HG02642 (cell line): ENCODE results near the gene COX6A2.
"Not testable (repeated sequence)": the region's sequence is repeated elsewhere in the genome, so short reads cannot be mapped to it uniquely, and the experiment has no call there.

Source experiments
- ATAC-seq: cut with Tn5 transposase; IDR thresholded peaks from one replicate; pipeline ENCODE4 v1.9.1; 2021; ENCODE audit warnings: mild to moderate bottlenecking; ENCODE audit not compliant: unreplicated experiment, poor library complexity

Gene COX6A2

GRCh38 chr16:31439519-31439918 lies 11.4 kb upstream of the COX6A2 start:
- ATAC-seq: no peak

- ATAC-seq: not testable (repeated sequence)
Measured at GRCh38 chr16:31439023-31439422, 10.9 kb upstream of the COX6A2 start.

GRCh38 chr16:31438414-31438813 lies 10.3 kb upstream of the COX6A2 start:
- ATAC-seq: no peak

GRCh38 chr16:31436221-31437045 lies 8.3 kb upstream of the COX6A2 start:
- ATAC-seq: no peak

- ATAC-seq: no peak
Measured at GRCh38 chr16:31435341-31436220, 7.4 kb upstream of the COX6A2 start.

- no peak for ATAC-seq
Measured at GRCh38 chr16:31430380-31431052, 2.4 kb upstream of the COX6A2 start.

- ATAC-seq: no peak
Measured at GRCh38 chr16:31429796-31430195, 1.6 kb upstream of the COX6A2 start.

- ATAC-seq: no peak
Measured at GRCh38 chr16:31429314-31429713, 1.2 kb upstream of the COX6A2 start.

GRCh38 chr16:31428638-31429247 lies 583 bp upstream of the COX6A2 start:
- ATAC-seq: no peak

- no peak for ATAC-seq
Measured at GRCh38 chr16:31427441-31428278, 500 bp downstream of the COX6A2 start.

GRCh38 chr16:31423801-31424200 lies 4.4 kb downstream of the COX6A2 start:
- ATAC-seq: no peak

GRCh38 chr16:31423241-31423640 lies 4.9 kb downstream of the COX6A2 start:
- ATAC-seq: no peak

- ATAC-seq: no peak
Measured at GRCh38 chr16:31421587-31421986, 6.6 kb downstream of the COX6A2 start.

GRCh38 chr16:31420037-31420436 lies 8.1 kb downstream of the COX6A2 start:
- no peak for ATAC-seq

- ATAC-seq: no peak
Measured at GRCh38 chr16:31417916-31418315, 10.2 kb downstream of the COX6A2 start.

- not testable (repeated sequence) for ATAC-seq
Measured at GRCh38 chr16:31417036-31417435, 11.1 kb downstream of the COX6A2 start.

- ATAC-seq: no peak
Measured at GRCh38 chr16:31416371-31416770, 11.8 kb downstream of the COX6A2 start.

- no peak for ATAC-seq
Measured at GRCh38 chr16:31414706-31415105, 13.5 kb downstream of the COX6A2 start.

- ATAC-seq: no peak
Measured at GRCh38 chr16:31413943-31414342, 14.2 kb downstream of the COX6A2 start.
